WTC11 (cell line): ENCODE measurements around the gene DNAH1. TPM values are rescaled to one million over a fixed set of nuclear protein-coding genes. Genes with fewer than 3 reads are reported as not detected.

Source experiments
- ATAC-seq: fragments of 200-7000 bp; cut with Tn5 transposase; 2 replicates; pipeline ENCODE4 v1.10.0; 2021; ENCODE audit warnings: mild to moderate bottlenecking, moderate library complexity
- CTCF ChIA-PET: fragments of 300-600 bp; sonication (Branson Sonifier 250); formaldehyde crosslinking; loops from one replicate; lab custom pipeline; 2021; ENCODE audit warnings: antibody characterized with exemption; lab: Charles Lee
- POLR2A ChIA-PET: fragments of 350-600 bp; sonication (Branson Sonifier 250); formaldehyde crosslinking; loops from one replicate; lab custom pipeline; 2021; ENCODE audit warnings: antibody characterized with exemption; lab: Charles Lee
- DNase-seq: peaks from one replicate; pipeline ENCODE4 v3.0.0; 2021; ENCODE audit warnings: low spot score
- H3K27ac Mint-ChIP-seq: 2 replicates; pipeline ENCODE4 v1.8.0; 2021; ENCODE audit warnings: mixed read lengths
- H3K27me3 Mint-ChIP-seq: 2 replicates; pipeline ENCODE4 v1.8.0; 2021; ENCODE audit warnings: low read depth, mild to moderate bottlenecking, moderate library complexity, mixed read lengths
- H3K36me3 Mint-ChIP-seq: 2 replicates; pipeline ENCODE4 v1.8.0; 2021; ENCODE audit warnings: mixed read lengths
- H3K4me1 Mint-ChIP-seq: 2 replicates; pipeline ENCODE4 v1.8.0; 2022; ENCODE audit warnings: mixed read lengths
- H3K4me3 Mint-ChIP-seq: 2 replicates; pipeline ENCODE4 v1.8.0; 2021; ENCODE audit warnings: mild to moderate bottlenecking, moderate library complexity, mixed read lengths
- H3K9me3 Mint-ChIP-seq: 2 replicates; pipeline ENCODE4 v1.8.0; 2021; ENCODE audit warnings: mixed read lengths
- CBFB ChIP-seq: sonication (generic); formaldehyde crosslinking; IDR thresholded peaks from 2 replicates; pipeline ENCODE4 v1.8.1; 2022; ENCODE audit warnings: mild to moderate bottlenecking, low read depth, missing genetic modification reagents
- CREM ChIP-seq: sonication (generic); formaldehyde crosslinking; IDR thresholded peaks from 2 replicates; pipeline ENCODE4 v1.8.1; 2022; ENCODE audit warnings: mild to moderate bottlenecking, missing genetic modification reagents, moderate library complexity
- CTCF ChIP-seq: fragments of 200-600 bp; IDR thresholded peaks from 2 replicates; pipeline ENCODE4 v1.8.0; 2022; ENCODE audit warnings: antibody characterized with exemption
- FOXP4 ChIP-seq: sonication (generic); formaldehyde crosslinking; IDR thresholded peaks from 2 replicates; pipeline ENCODE4 v1.8.0; 2022; ENCODE audit warnings: mild to moderate bottlenecking, missing genetic modification reagents
- GTF2I ChIP-seq: fragments of 250-450 bp; sonication (Bioruptor Pico); conservative IDR thresholded peaks from 2 replicates; pipeline ENCODE4 v1.4.0; 2021; ENCODE audit warnings: mild to moderate bottlenecking
- IRF1 ChIP-seq: sonication (generic); formaldehyde crosslinking; IDR thresholded peaks from 2 replicates; pipeline ENCODE4 v1.8.0; 2023; ENCODE audit warnings: missing genetic modification reagents
- NR1H2 ChIP-seq: sonication (generic); formaldehyde crosslinking; IDR thresholded peaks from 2 replicates; pipeline ENCODE4 v1.9.0; 2021; ENCODE audit warnings: mild to moderate bottlenecking, moderate library complexity, missing genetic modification reagents
- SP1 ChIP-seq: sonication (generic); formaldehyde crosslinking; conservative IDR thresholded peaks from 2 replicates; pipeline ENCODE4 v1.8.1; 2022; ENCODE audit warnings: missing genetic modification reagents
- TCF7 ChIP-seq: sonication (generic); formaldehyde crosslinking; IDR thresholded peaks from 2 replicates; pipeline ENCODE4 v1.8.0; 2022; ENCODE audit warnings: mild to moderate bottlenecking, low read depth, missing genetic modification reagents, moderate library complexity
- TEAD4 ChIP-seq: sonication (generic); formaldehyde crosslinking; IDR thresholded peaks from 2 replicates; pipeline ENCODE4 v1.8.0; 2022; ENCODE audit warnings: mild to moderate bottlenecking, missing genetic modification reagents
- ZNF138 ChIP-seq: sonication (generic); formaldehyde crosslinking; conservative IDR thresholded peaks from 2 replicates; pipeline ENCODE4 v1.8.1; 2022; ENCODE audit warnings: mild to moderate bottlenecking, moderate library complexity, missing genetic modification reagents
- ZNF396 ChIP-seq: fragments of 250-450 bp; sonication (Bioruptor Pico); IDR thresholded peaks from 2 replicates; pipeline ENCODE4 v1.8.0; 2021; ENCODE audit warnings: mild to moderate bottlenecking, moderate library complexity, borderline replicate concordance
- ZNF416 ChIP-seq: fragments of 250-450 bp; sonication (Bioruptor Pico); IDR thresholded peaks from 2 replicates; pipeline ENCODE4 v1.9.0; 2021; ENCODE audit warnings: mild to moderate bottlenecking, inconsistent platforms
- total RNA-seq: library from RNA; stranded (reverse); gene quantifications from 3 replicates; pipeline ENCODE4 v1.2.3, GENCODE V29; 2021
- TF ChIP-seq, protein P1 (sequence below): fragments of 250-450 bp; sonication (Bioruptor Pico); IDR thresholded peaks from 2 replicates; pipeline ENCODE4 v1.9.0; 2021; ENCODE audit warnings: mild to moderate bottlenecking

DNAH1 gene
- total RNA-seq, 1 experiment from 2014 or later = 1.5 TPM

DNA sequence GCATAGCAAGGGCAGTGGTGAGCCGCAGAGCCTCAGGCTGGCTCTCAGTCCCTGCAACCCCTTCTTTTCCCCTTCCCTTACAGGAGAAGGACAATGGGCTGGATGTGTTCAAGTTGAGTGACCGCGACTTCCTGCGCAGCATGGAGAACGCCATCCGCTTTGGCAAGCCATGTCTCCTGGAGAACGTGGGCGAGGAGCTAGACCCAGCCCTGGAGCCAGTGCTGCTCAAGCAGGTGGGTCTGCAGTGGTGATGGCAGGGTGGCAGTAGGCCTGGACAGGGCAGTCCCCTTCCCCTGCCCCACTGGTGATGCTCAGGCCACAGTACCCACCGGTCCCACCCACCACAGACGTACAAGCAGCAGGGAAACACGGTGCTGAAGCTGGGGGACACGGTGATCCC, 75.0 kb downstream of the DNAH1 start (continued):
- TF ChIP-seq, protein P1, sequence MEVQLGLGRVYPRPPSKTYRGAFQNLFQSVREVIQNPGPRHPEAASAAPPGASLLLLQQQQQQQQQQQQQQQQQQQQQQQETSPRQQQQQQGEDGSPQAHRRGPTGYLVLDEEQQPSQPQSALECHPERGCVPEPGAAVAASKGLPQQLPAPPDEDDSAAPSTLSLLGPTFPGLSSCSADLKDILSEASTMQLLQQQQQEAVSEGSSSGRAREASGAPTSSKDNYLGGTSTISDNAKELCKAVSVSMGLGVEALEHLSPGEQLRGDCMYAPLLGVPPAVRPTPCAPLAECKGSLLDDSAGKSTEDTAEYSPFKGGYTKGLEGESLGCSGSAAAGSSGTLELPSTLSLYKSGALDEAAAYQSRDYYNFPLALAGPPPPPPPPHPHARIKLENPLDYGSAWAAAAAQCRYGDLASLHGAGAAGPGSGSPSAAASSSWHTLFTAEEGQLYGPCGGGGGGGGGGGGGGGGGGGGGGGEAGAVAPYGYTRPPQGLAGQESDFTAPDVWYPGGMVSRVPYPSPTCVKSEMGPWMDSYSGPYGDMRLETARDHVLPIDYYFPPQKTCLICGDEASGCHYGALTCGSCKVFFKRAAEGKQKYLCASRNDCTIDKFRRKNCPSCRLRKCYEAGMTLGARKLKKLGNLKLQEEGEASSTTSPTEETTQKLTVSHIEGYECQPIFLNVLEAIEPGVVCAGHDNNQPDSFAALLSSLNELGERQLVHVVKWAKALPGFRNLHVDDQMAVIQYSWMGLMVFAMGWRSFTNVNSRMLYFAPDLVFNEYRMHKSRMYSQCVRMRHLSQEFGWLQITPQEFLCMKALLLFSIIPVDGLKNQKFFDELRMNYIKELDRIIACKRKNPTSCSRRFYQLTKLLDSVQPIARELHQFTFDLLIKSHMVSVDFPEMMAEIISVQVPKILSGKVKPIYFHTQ (CRISPR knock-in tag) = no peak
- no peak for TF ChIP-seq CTCF

GRCh38 chr3:52392216-52392930, 76.3 kb downstream of the DNAH1 start:
- H3K27ac Mint-ChIP-seq = no peak overlapping the region
- H3K9me3 Mint-ChIP-seq = no peaks in the 10 kb centered on the region
- no peak for DNase-seq
- H3K4me1 Mint-ChIP-seq = no peaks in the 10 kb centered on the region
- no peak overlapping the region for H3K4me3 Mint-ChIP-seq
- ChIA-PET CTCF (interaction anchor here (1.3 kb wide), 1 partner anchor 7 kb away, joined by 5 read pairs; no protein-coding TSS in a partner anchor), POLR2A (no interaction called here)
- H3K27me3 Mint-ChIP-seq = peaks cover 5% of the 10 kb centered on the region; the same call in 1 of the 2 replicates
- TF ChIP-seq IRF1 = no peak
- TF ChIP-seq GTF2I (CRISPR knock-in tag) = no peak
- TF ChIP-seq ZNF416 = no peak
- TF ChIP-seq, protein P1 (CRISPR knock-in tag) = no peak
- ATAC-seq = no peak
- H3K36me3 Mint-ChIP-seq = no peaks in the 10 kb centered on the region

DNA sequence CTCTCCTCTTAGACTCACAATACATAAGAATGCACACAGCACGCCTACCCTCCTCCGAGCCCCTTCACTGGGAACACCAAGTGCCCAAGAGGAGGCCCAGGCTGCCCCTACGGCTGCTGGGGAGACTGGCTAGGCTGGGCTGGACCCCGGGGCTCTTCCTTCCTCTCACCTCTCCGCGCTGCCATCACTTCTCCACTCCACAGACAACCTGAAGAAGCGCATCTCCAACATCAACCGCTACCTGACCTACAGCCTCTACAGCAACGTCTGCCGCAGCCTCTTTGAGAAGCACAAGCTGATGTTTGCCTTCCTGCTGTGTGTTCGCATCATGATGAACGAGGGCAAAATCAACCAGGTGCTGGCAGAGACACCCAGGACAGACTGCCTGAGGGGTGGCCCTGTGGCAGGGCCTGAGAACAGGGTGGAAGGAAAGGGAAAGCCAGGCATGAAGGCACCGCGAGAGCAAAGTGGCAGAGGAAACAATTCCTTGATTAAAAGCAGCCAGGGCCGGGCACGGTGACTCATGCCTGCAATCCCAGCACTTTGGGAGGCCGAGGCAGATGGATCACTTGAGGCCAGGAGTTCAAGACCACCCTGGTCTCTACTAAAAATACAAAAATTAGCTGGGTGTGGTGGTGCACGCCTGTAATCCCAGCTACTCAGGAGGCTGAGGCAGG, 77.2 kb downstream of the DNAH1 start:
- H3K4me3 Mint-ChIP-seq = no peak overlapping the region
- H3K27me3 Mint-ChIP-seq = peaks cover 5% of the 10 kb centered on the region; the same call in 1 of the 2 replicates
- ChIA-PET POLR2A (no interaction called here), CTCF (interaction anchor here (1.3 kb wide), 1 partner anchor 8 kb away, joined by 5 read pairs; no protein-coding TSS in a partner anchor)
- no peak overlapping the region for H3K27ac Mint-ChIP-seq
- H3K9me3 Mint-ChIP-seq = no peaks in the 10 kb centered on the region
- ATAC-seq = no peak
- no peak for TF ChIP-seq TEAD4
- TF ChIP-seq CTCF = no peak
- TF ChIP-seq CREM (CRISPR knock-in tag) = no peak
- TF ChIP-seq TCF7 = no peak
- no peak for TF ChIP-seq SP1
- TF ChIP-seq ZNF138 (CRISPR knock-in tag) = no peak
- no peak for TF ChIP-seq ZNF396 (CRISPR knock-in tag)
- no peak for TF ChIP-seq NR1H2
- TF ChIP-seq FOXP4 (CRISPR knock-in tag) = no peak
- TF ChIP-seq CBFB (CRISPR knock-in tag) = no peak
- DNase-seq = no peak
- no peaks in the 10 kb centered on the region for H3K4me1 Mint-ChIP-seq
- H3K36me3 Mint-ChIP-seq = no peaks in the 10 kb centered on the region
